ENCODE data around the gene ATG9A.

Gene ATG9A

DNA sequence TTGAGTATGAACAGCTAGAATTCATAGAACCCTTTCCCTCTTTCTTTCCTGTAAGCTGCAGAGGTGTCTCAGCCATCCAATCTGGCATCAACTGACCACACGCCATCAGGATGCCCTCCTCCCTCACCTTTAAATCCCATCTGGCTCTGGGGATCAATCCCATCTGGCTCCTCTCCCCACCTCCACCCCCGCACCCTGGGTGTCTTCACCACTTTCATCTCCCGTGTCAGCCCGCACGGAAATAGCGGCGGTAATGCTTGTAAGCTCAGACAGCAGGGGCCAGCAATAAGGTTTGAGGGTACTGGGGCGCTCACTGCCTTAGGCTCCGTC lies 23.1 kb upstream of the ATG9A start:
- no peak for DNase-seq (ENCODE audit: low read depth)

DNA sequence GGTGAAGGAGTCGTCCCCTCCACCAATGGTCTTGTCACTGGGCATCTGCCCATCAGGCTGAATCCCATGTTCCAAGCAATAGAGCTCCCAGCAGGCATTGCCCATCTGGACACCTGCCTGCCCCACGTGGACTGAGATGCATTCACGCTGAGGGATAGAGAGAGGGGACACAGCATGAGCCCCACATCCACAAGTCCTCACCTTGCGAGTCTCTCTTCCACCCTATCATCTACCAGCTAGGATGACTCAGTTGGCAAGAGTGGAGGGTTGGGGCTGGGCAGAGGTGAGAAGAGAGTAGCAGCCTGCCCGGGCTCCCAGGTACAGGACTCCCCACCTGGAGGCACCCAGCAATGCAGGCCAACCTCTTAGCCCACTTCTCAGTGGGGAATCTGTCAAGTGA lies 22.6 kb upstream of the ATG9A start:
- no peak for DNase-seq (ENCODE audit: low read depth)

DNA sequence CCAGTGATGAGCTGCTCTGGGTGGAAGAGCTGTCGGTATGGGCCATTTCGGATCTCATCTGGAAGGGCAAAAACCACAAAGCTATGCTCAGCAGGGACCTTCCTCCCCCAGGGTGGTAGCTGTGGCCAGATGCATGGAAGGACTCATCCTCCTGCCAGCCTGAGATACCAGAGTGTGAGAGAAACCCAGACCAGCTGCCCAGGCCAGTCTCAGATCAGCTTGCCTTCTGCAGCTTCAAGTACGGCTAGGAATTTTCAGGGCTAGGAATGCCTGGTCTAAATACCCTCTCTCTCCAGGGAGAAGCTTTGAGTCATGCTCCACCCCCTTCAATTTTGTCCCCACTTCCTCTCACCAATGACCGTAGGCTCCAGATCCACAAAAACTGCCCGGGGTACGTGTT lies 22.2 kb upstream of the ATG9A start:
- DNase-seq (ENCODE audit: low read depth): no peak

DNA sequence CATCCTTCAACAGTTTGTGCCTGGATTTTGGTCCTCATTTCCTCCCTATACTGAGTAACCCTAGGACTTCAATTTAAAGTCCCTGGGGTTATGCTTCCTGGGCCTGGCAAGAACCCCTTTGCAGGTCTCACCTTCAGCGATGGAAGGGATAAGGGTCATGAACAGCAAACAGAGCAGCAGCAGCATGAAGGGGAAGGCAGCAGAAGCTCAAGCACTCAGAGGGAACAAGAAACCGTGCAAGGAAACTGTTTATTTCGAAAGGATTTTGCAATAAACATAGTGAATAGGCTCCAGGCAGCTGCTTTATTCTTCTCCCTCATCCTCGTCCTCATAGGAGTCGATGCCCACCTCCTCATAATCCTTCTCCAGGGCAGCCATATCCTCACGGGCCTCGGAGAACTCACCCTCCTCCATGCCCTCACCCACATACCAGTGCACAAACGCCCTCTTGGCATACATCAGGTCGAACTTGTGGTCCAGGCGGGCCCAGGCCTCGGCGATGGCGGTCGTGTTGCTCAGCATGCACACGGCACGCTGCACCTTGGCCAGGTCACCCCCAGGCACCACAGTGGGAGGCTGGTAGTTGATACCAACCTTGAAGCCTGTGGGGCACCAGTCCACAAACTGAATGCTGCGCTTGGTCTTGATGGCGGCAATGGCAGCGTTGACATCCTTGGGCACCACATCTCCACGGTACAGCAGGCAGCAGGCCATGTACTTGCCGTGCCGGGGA lies 20.8 kb upstream of the ATG9A start:
- no peak for DNase-seq (ENCODE audit: low read depth)

DNA sequence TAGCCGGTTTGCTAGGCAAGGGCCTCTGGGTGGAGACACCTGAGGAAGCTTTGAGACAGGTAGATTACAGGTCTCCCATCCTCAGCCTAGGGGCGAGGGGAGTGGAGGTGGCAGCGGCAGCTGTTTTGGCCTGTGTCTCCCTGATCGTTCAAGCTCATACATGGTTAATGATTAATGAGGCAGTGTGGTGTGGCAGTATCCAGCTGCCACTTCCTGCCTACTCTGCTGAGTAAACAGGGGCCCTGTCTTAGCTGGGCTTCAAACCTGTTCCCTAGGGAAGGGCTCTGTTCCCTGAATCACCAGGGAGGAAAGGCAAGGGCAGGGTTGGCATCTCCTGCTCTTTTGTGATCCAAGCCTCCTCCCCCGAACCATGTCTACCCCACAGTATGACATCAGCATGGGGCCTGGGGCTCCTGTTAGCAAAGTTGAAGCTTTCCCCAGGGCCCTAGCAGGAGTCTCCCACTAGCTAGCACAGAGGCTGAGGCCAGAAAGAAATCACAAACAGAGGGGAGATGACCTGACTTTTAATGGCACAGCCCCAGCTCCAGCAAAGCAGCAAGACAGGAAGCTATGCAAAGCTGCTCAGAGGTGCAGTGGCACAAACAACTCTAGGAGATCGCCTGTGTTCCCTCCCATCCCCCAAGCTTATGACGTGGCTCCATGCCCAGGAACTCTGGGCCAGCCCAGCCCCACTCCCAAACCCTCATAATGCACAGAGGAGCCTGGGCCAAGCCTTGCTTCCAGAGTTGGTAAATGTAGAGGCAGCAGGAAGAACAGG lies 20.0 kb upstream of the ATG9A start:
- no peak for DNase-seq (ENCODE audit: low read depth)

DNA sequence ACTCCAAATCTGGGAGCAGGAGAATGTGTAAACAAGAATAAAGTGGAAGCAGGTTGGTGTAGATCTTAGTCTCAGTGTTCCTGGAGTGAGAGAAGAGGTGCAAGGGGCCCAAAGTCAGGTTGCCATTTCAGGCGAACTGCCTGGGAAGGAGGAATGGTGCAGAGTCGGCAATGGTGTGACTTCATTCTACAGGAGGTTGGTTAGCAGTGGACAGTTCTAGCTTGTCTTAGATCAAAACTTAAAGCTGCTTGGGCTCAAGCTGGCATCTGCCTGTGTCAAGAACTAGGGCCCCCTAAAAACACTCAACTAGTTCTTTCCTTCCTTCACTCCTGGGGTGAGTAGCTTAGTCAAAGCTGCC lies 19.4 kb upstream of the ATG9A start:
- no peak for DNase-seq (ENCODE audit: low read depth)

DNA sequence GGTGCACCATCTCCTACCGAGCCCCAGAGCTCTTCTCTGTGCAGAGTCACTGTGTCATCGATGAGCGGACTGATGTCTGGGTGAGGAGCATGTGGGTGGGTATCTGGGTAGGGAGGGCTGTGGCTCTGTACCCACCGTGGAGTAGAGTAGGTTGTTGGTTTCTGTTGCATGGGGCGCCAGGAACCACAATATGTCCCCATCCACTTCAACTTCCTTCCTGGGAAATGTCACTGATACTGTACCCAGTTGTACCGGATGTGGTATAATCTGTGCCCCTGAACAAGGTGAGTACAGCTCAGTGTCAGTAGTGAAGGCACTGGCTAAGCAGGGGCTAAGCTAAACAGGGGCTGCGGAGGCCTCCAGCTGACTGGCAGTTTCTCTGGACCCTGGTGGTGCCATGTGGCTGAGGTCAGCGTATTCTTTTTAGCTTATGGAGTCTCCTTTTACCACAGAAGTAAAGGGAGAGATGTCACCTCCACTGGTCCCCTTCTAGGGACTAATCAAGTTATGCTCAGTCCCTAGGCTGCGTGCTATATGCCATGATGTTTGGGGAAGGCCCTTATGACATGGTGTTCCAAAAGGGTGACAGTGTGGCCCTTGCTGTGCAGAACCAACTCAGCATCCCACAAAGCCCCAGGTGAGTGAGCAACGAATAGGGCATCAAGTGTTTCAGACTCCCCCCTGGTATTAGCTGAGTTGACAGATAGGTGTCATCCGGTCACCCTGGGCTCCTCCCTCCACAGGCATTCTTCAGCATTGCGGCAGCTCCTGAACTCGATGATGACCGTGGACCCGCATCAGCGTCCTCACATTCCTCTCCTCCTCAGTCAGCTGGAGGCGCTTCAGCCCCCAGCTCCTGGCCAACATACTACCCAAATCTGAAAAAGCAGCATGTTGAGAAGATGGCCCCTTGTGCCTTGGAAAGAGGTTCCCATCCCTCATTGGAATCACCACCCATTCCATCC lies 18.5 kb upstream of the ATG9A start:
- peak; percentile 56 for DNase-seq (ENCODE audit: low read depth)

DNA sequence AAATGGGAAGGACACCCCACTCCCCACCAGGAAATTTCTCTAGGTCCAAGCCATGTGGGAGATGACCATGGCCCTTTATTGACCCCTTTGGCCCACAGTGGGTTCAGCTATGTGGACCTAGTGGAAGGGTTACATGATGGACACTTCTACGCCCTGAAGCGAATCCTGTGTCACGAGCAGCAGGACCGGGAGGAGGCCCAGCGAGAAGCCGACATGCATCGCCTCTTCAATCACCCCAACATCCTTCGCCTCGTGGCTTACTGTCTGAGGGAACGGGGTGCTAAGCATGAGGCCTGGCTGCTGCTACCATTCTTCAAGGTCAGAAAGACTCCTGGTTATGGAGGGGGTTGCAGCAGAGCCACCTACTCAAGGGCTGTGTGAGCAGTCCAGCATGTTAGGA lies 17.1 kb upstream of the ATG9A start:
- no peak for DNase-seq (ENCODE audit: low read depth)

DNA sequence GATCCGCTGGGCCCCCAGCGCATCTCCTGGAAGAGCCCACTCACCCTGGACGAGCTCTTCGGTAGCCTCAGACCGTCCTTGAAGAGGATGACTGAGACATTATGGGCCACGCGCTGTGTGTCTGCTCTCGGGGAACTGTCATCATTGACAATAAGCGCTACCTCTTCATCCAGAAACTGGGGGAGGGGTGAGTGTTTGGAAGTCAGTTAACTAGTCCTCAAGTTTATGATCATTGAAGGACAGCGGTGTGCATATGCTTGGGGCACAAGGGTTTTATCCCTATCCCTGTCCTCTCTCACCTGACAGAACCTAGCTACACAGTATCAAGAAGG lies 16.4 kb upstream of the ATG9A start:
- DNase-seq (ENCODE audit: low read depth): no peak

DNA sequence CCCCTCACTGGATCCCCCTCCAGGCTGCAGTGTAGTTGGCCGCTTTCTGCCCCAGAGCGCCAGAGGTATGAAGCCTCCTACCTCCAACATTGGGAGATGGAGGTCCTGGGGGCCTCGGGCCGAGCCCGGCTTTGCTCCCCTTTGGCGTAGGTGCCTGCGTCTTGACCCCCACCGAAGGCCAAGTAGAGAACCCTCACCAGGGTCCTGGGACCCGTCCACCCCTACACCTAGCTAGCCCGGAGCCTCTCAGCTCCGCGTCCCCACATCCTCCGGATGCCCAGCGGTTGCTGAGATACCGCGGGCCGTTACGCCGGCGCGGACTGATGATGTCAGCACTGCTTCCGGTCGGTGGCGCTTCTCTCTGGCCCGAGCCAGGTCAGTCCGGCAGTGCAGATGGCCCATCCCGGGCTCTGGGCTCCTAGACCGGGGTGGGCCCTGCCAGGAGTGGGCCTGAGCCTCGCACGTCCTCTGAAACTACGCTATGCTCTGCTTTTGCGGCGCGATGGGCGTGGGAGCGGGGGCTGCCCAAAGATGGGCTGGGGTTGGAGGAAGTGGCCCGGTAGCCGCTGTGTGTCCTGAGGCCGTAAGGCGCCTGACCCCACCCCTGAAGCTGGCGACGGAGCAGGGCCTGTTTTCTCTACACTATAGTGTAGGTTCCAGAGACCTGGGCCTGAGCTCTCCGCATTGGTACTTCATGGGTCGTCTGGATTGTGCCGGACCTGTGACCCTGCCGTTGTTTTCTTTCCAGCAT lies 15.9 kb upstream of the ATG9A start, which contains the start of the genes GLB1L and STK16:
Gene GLB1L, minus strand, starts transcription at position 297 of the 751 bp plus-strand sequence. CDS start 1,871 bp downstream, outside the sequence.
Gene STK16, plus strand, starts transcription at position 332 of the 751 bp plus-strand sequence. CDS start 521 bp downstream, outside the sequence.
- DNase-seq (ENCODE audit: low read depth): peak; percentile 84

DNA sequence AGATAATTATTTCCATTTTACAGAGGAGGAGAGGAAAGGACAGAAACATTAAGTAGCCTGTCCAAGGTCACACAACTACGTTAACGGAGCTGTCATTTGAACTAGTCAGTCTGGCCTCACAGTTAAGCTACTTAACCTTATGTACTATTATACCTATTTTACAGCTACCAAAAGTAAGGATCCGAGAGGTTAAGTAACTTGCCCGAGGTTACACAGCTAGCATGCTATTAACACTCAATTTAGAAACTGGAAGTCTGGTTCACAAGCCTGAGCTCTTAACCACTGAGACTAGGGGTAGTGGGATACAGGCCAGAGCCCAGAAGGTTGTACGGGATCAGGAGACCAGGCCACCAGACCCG lies 15.3 kb upstream of the ATG9A start:
- DNase-seq (ENCODE audit: low read depth): no peak

DNA sequence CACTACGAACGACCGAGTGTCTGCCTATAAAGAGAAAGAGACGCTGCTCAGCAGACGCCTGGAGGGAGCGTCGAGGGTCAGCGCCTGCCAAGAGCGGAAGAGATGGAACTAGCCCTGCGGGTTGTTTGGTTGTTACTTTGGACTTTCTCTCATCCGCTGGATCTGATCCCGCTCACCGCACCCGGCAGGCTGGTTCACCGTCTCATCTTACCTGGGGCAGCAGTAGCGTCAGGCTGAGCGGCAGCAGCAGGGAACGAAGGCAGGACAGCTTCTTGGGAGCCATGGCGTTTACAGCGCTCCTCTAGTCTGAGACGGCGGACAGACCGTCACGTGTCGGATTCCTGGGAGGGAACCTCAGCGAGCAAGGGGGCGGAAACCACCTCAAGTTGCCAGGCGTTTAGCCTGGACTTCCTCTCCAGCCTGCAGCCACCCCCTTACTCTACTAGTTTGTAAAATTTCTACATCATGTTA lies 13.9 kb upstream of the ATG9A start:
- no peak for DNase-seq (ENCODE audit: low read depth)

DNA sequence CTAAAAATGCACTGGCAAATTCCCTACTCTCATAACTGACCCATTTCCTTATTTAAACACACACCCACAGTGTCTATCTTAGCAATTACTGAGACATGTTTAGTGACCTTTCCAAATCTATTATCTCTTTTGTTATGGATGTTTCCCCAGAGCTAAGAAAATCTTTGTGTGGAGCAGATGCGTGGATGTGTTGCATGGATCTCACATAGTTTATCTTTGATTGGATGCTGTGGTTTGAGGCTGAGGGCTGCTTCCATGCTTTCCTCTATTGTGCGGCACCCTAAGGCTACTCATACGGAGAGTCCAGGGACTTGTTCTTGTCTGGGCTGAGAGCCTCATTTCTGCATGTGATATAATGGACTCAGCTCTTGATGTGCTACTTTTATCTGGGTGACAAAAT lies 4.9 kb upstream of the ATG9A start:
- no peak for DNase-seq (ENCODE audit: low read depth)

DNA sequence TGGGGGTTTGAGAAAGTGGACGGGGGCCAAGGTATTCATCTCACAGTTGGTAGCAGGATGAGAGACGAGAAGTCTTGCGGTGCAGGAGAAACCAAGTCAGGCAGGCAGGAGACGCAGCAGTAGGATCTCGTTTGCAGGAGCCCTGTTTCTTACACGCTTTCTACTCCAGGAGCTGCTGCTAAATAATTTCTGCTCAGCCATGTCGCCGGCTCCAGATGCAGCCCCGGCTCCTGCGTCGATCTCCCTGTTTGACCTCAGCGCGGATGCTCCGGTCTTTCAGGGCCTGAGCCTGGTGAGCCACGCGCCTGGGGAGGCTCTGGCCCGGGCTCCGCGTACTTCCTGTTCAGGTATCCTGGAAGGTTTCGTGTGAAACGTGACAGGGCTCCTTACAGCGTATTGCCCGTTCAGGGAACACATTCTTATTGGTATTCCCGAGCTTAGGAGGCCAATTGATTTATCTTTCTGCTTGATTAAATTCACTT lies 664 bp upstream of the ATG9A start:
- no peak for DNase-seq (ENCODE audit: low read depth)

DNA sequence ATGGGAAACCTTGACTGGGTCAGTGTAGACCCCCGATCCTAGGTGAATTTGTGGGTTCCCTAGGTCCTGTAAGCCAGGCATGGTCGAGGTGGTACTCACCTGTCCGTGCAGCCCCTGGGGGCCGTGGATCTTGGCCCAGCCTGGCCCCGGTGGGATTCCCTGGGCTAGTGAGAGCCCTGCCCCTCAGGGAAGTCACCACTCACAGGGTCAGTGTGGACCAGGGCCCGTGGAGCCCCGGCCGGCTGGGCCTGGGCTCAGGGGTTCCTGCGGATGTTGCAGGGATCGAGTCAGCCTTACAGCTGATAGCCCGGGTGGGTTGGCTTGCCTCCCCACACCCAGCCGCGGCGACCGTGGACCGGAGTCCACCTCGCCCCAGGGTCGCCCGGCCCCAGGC lies 528 bp downstream of the ATG9A start:
- no peak for DNase-seq (ENCODE audit: low read depth)

DNA sequence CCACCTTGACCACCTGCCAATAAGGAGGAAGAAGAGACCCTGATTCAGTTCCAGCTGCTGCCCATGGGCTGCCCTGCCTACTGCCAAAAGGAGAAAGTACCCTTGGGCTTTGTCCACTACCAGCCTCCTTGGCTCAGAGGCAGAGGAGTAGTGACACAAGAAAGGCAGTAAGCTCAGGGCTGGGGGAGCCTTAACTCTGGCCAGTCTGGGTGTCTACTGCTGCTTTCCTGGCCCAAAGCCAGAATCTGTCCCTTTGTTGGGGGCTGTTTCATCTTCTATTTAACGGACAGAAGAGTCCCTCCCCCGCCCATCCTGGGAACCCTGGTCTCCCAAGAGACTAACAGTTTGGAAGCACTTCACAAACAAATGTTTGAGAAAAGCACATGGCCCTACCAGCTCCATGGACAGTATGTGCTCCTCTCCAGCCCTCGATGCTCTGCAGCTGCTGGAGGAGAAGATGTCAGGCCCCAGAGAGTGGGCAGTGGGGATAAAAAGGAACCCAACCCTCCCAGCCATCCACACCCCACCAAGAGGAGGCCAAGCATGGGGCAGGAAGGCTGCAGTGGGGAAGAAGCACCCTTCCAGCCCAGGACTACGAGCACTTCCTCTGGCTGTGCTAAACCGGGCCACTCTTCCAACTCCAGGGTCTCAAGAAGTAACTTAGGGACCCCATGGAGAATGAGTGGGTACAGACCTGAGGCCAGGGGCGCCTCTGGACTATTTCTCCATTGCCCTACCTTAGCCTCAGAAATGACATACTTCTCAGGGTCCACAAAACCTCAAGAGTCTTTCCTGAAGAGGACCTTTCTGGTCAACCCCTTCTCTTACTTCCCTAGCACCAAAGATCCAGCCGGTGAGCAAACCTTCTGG lies 1.2 kb downstream of the ATG9A start:
- DNase-seq (ENCODE audit: low read depth): no peak

DNA sequence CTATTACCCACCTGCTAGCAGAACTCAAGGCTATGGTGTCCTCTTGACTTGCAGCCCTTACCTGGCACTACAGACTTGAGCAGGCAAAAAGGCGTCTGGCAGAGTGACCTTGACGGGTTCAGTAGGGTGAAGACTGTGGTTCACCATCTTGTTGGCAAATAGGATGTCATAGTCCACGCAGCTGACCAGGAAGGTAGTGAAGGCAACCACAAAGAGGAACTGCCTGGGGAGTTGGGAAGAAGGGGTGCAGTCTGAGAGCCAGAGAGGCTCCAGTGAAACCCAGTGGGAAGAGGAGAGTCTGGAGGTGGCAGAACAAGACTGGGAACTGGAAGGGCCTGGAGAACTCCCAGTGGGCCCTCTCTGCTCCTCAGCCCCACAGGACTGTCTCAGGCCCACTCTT lies 4.1 kb downstream of the ATG9A start:
- DNase-seq (ENCODE audit: low read depth): no peak

DNA sequence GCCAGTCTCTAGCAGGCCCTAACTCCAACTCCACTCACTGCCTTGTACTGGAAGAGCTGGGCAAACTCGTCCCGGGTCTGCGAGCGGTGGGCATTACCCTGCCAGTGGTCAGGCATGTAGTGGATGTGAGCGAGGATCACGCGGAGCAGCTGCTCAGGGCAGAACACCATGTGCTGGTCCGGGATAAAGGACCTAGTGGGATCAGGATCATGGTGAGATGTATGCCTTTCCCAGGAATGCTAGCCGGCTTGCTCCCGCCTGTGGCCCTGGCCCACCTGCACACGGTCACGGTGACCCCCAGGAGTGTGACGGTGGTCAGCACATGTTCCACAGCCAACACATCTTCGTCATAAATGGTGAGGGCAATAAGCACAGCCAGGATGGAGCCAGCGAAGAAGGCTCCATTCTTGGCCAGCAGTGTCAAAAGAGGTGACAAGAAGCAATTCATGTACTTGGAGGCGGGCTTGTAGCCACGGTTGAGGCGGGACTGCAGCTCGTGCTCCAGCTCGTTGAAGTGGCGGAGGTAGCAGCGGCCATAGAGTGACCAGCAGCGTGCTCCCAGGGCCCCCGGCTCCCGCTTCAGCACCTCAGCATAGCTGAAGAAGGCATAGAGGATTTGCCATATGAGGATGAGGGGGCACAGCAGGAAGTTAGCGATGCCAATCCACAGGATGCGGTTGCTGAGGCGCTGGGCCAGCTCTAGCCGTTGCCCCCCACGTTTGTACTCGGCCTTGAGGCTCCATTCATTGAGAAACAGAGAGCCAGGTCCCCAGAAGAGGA lies 5.4 kb downstream of the ATG9A start:
- no peak for DNase-seq (ENCODE audit: low read depth)

DNA sequence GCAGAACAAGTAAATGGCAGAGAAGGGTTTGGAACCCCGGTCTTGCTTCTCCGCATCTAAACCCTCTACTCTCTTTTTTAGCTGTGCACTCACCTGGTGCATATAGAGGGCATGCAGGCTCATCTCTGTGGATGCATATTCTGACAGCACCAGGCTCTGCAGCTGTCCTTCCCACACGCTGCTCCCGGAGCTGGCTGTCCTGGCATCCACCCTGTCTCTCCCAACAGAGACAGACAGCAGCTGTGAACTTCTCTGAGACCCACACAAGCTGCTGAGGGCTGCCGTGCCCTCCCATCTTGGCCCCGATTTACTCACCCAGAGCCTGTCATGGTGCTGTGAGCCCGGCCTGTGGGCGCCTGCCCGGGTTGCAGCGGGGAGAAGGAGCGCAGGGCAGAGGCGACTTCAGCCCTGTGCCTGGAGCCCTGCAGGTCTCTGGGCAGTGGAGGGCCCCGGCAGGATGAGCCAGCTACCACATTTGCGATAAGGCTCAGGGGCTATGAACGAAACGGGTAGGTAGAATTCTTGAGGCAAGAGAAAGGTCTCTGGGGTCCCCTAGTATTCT lies 7.4 kb downstream of the ATG9A start:
- no peak for DNase-seq (ENCODE audit: low read depth)

All from stimulated activated CD8-positive, alpha-beta memory T cell treated with anti-CD3 and anti-CD28 coated beads, Interleukin-12 subunit alpha, Interleukin-12 subunit beta, amount 100 ng/mL, for 4 hours (primary cell).